ENCODE data around the gene TRMU. TPM values are rescaled to one million over a fixed set of nuclear protein-coding genes. Genes with fewer than 3 reads are reported as not detected.
A peak's percentile ranks its signal among the peaks of the same experiment; 100 is the strongest.

Gene TRMU
- total RNA-seq, 1 experiment from 2014 or later: 90.1 TPM

GRCh38 chr22:46295277-46295971 is 40.1 kb upstream of the TRMU start:
- CTCF ChIA-PET: interaction anchor here (0.6 kb wide), 1 partner anchor 431 kb away, joined by 8 read pairs; no protein-coding TSS in a partner anchor
- peaks cover 18% of the 10 kb centered on the region for H3K36me3 ChIP-seq (ENCODE audit: insufficient read depth, low read length, poor library complexity, severe bottlenecking)
- H3K27ac ChIP-seq (ENCODE audit: low read depth, low read length, poor library complexity, severe bottlenecking): no peak overlapping the region
- DNase-seq (ENCODE audit: low spot score): no peak
- H3K9me3 ChIP-seq (ENCODE audit: low read depth, low read length, poor library complexity, severe bottlenecking): no peaks in the 10 kb centered on the region
- intact Hi-C loops (cut with micrococcal nuclease; ENCODE audit: unreplicated experiment): no loop called here
- no peak for TF ChIP-seq EZH2 (IDR thresholded peaks at IDR 0.05; ENCODE audit: borderline replicate concordance, low read depth, low read length, poor library complexity, severe bottlenecking)
- TF ChIP-seq CTCF (conservative IDR thresholded peaks at IDR 0.05; ENCODE audit: low read depth, low read length): no peak
- H3K4me3 ChIP-seq (ENCODE audit: low read depth, low read length, poor library complexity, severe bottlenecking): peak overlapping the region; percentile 79
- H3K27me3 ChIP-seq (replicated peaks; ENCODE audit: insufficient read depth, low read depth, low read length, poor library complexity): no peaks in the 10 kb centered on the region
- no TSS peak for BruUV-seq (replicated peaks)
- peaks cover 28% of the 10 kb centered on the region for H3K4me1 ChIP-seq (ENCODE audit: insufficient read depth, low read length, poor library complexity, severe bottlenecking)
- POLR2A ChIA-PET (ENCODE audit: low non-redundant PET): interaction anchor here (0.5 kb wide), 1 partner anchor 116 kb away, joined by 3 read pairs; no protein-coding TSS in a partner anchor

DNA sequence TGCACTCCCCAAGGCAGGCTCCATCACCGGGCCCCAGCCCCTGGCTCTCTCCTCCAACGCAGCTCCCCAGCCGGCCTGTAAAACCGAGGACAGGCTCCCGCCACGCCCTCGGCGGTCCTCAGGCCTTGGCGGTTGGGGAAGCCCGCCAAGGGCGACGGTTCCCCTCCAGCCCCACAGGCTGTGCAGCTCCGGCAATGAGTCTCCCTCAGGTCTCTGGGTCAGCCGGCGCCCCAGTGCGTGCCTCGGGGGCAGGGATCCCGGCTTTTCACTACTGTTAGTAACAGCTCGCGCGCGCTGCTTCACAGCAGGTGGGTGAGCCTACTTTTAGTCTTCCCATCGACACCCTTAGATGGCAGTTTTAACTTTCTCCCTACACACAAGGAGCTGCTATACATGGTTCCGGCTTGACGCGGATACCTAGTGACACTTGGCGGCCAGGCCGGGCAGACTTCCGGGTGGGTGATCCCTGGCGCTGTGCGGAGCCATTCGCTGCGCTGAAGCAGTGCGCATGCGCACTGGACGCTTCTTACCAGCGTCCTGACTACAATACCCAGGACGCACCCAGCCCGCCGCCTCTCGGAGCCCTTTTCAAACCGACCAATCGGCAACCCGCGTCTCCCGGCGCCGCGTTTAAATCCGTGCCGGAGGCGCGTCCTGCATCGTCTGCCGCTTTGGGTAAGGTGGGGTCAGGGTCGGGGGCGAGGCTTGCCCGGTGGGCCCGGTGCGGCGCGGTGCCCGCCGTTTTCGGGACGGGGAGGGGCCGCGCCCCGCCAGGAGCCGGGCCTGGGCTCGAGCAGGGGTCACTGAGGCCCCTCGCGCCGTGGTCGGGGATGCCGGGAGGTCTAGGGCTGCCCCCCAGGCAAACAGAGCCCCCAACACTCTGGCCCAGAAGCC is 39.0 kb upstream of the TRMU start, which contains the start of gene GTSE1:
GTSE1 (plus strand) TSS at position 614 of the 894 bp plus-strand sequence. CDS start 531 bp downstream, outside the sequence.
- peak; percentile 99 for DNase-seq (ENCODE audit: low spot score)
- H3K4me1 ChIP-seq (ENCODE audit: insufficient read depth, low read length, poor library complexity, severe bottlenecking): peaks cover 28% of the 10 kb centered on the region
- POLR2A ChIA-PET (ENCODE audit: low non-redundant PET): no interaction called here
- CTCF ChIA-PET: interaction anchor here (1.0 kb wide), 1 partner anchor 174 kb away, joined by 4 read pairs; no protein-coding TSS in a partner anchor
- H3K27me3 ChIP-seq (replicated peaks; ENCODE audit: insufficient read depth, low read depth, low read length, poor library complexity): no peaks in the 10 kb centered on the region
- no peaks in the 10 kb centered on the region for H3K9me3 ChIP-seq (ENCODE audit: low read depth, low read length, poor library complexity, severe bottlenecking)
- BruUV-seq (replicated peaks): no TSS peak
- TF ChIP-seq CTCF (conservative IDR thresholded peaks at IDR 0.05; ENCODE audit: low read depth, low read length) (peak; percentile 39), EZH2 (IDR thresholded peaks at IDR 0.05; ENCODE audit: borderline replicate concordance, low read depth, low read length, poor library complexity, severe bottlenecking) (no peak)
- H3K4me3 ChIP-seq (ENCODE audit: low read depth, low read length, poor library complexity, severe bottlenecking): peak within 1 kb of the TSS; percentile 79
- H3K36me3 ChIP-seq (ENCODE audit: insufficient read depth, low read length, poor library complexity, severe bottlenecking): peaks cover 28% of the 10 kb centered on the region
- H3K27ac ChIP-seq (ENCODE audit: low read depth, low read length, poor library complexity, severe bottlenecking): peak within 1 kb of the TSS; percentile 86
- intact Hi-C loops (cut with micrococcal nuclease; ENCODE audit: unreplicated experiment): loop anchor here (1.0 to 2.0 kb wide), 2 partner anchors 46 to 174 kb away; partner anchors contain the start of gene CDPF1

DNA sequence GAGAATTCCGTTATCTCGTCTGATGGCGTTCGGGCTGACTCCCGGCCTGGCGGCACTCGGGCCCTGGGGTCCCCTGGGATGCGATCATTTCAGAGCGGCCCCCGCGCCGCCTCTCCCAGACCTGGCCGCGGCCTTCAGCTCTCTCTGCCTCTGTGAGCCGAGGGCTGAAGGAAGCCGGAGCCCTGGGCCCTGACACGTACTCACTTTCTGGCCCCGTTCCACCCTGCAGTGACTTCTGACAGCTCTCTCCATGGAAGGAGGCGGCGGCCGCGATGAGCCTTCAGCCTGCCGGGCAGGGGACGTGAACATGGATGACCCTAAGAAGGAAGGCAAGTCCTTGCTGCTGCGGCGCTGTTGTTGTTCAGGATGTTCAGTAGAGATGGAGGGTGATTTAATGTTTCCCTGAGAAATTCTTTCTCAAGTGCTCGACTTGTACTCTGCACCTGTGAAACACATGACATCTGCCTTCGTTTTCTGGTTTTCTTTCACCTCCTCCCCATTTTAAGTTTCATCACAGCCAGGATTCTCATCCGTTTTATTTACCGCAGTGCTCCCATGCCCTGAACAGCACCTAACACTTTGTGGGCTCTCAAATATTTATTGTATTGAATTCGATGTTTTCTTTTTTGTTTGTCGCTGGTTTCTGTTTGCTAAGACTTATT is 38.2 kb upstream of the TRMU start:
- TF ChIP-seq EZH2 (IDR thresholded peaks at IDR 0.05; ENCODE audit: borderline replicate concordance, low read depth, low read length, poor library complexity, severe bottlenecking) (no peak), CTCF (conservative IDR thresholded peaks at IDR 0.05; ENCODE audit: low read depth, low read length) (no peak)
- POLR2A ChIA-PET (ENCODE audit: low non-redundant PET): no interaction called here

More for the DNA sequence above, 38.2 kb upstream of the TRMU start:
- CTCF ChIA-PET: no interaction called here
- Histone ChIP-seq H3K27me3 (replicated peaks; ENCODE audit: insufficient read depth, low read depth, low read length, poor library complexity) (no peaks in the 10 kb centered on the region), H3K9me3 (ENCODE audit: low read depth, low read length, poor library complexity, severe bottlenecking) (no peaks in the 10 kb centered on the region), H3K4me3 (ENCODE audit: low read depth, low read length, poor library complexity, severe bottlenecking) (peak overlapping the region; percentile 79), H3K27ac (ENCODE audit: low read depth, low read length, poor library complexity, severe bottlenecking) (peak overlapping the region; percentile 86), H3K4me1 (ENCODE audit: insufficient read depth, low read length, poor library complexity, severe bottlenecking) (peaks cover 28% of the 10 kb centered on the region), H3K36me3 (ENCODE audit: insufficient read depth, low read length, poor library complexity, severe bottlenecking) (peaks cover 34% of the 10 kb centered on the region)
- DNase-seq (ENCODE audit: low spot score): peak; percentile 31
- intact Hi-C loops (cut with micrococcal nuclease; ENCODE audit: unreplicated experiment): loop anchor here (2.0 kb wide), 1 partner anchor 46 kb away; the partner anchor contains the start of gene CDPF1
- BruUV-seq (replicated peaks): TSS peak; percentile 52

Measured in A673 (cell line).